K562 (cell line): Measurements from ENCODE around the gene NGRN. TPM values are rescaled to one million over a fixed set of nuclear protein-coding genes. Genes with fewer than 3 reads are reported as not detected.
"Not testable (repeated sequence)": the region's sequence is repeated elsewhere in the genome, so short reads cannot be mapped to it uniquely, and the experiment has no call there.

Source experiments
- ATAC-seq: fragments of 200-7000 bp; cut with Tn5 transposase; 3 replicates; pipeline ENCODE4 v1.9.1; 2020; ENCODE audit warnings: moderate library complexity
- BruUV-seq: library from RNA; stranded (reverse); fragments of 400-500 nt; replicated peaks from 2 replicates; lab custom pipeline; 2021; lab: Mats Ljungman, UMichigan
- CTCF ChIA-PET: fragments of 300-600 bp; formaldehyde crosslinking; extraction: SDS; loops from one replicate; lab custom pipeline; 2021; ENCODE audit warnings: low intra/inter-chr PET ratio; lab: Yijun Ruan, JAX
- POLR2A ChIA-PET: fragments of 300-600, 350-650 bp; sonication (Branson Sonifier 250); formaldehyde crosslinking; extraction: SDS; loops from one replicate; lab custom pipeline; 2021; ENCODE audit warnings: antibody characterized with exemption, inconsistent platforms; lab: Yijun Ruan, JAX
- DNase-seq, 4 experiments: peaks; one replicate each; pipeline versions ENCODE4 v3.0.0 to v3.0.0-alpha.2; 2011 to 2018; ENCODE audit warnings: low spot score in 3 of 4, mixed read lengths in 3 of 4; ENCODE audit errors: extremely low read depth in 1 of 4
- FAIRE-seq: peaks from 2 replicates; lab custom pipeline; 2011; peaks lifted over from hg19 to GRCh38; lab: Jason Lieb, UNC
- H2AFZ ChIP-seq: 2 replicates; pipeline ENCODE4 v1.6.0; 2011; ENCODE audit warnings: low read depth, low read length, control low read depth, inconsistent platforms
- H3K27ac ChIP-seq: fragments of 200-600 bp; 3 replicates; pipeline ENCODE4 v1.8.0; 2011; ENCODE audit warnings: low read depth, mild to moderate bottlenecking, control low read depth, inconsistent platforms, low read length, moderate library complexity, mixed read lengths; ENCODE audit errors: extremely low read depth
- H3K27me3 ChIP-seq, 2 experiments: fragments of 300-600 bp in 1 of 2; 2 replicates in 1 of 2; 3 replicates in 1 of 2; pipeline versions ENCODE4 v1.6.0 to v1.8.0; 2011; ENCODE audit warnings: inconsistent platforms in 2 of 2, low read length in 2 of 2, mild to moderate bottlenecking in 1 of 2, mixed read lengths in 1 of 2, moderate library complexity in 1 of 2; ENCODE audit not compliant: control insufficient read depth in 2 of 2, insufficient read depth in 2 of 2
- H3K36me3 ChIP-seq: fragments of 300-600 bp; 3 replicates; pipeline ENCODE4 v1.8.0; 2011; ENCODE audit warnings: mild to moderate bottlenecking, low read length, inconsistent platforms; ENCODE audit not compliant: control insufficient read depth, insufficient read depth
- H3K4me1 ChIP-seq, 2 experiments: fragments of 200-600 bp in 1 of 2; replicated peaks in 1 of 2; 2 replicates in 1 of 2; 3 replicates in 1 of 2; pipeline versions ENCODE4 v1.5.1 to v1.8.0; 2011; ENCODE audit warnings: inconsistent platforms in 2 of 2, low read length in 2 of 2, mild to moderate bottlenecking in 1 of 2, mixed read lengths in 1 of 2, moderate library complexity in 1 of 2; ENCODE audit not compliant: control insufficient read depth in 2 of 2, insufficient read depth in 2 of 2
- H3K4me2 ChIP-seq: 2 replicates; pipeline ENCODE4 v1.6.1; 2011; ENCODE audit warnings: low read length, control low read depth, inconsistent platforms, mixed read lengths; ENCODE audit not compliant: insufficient read depth
- H3K4me3 ChIP-seq: fragments of 200-600 bp; sonication (generic), shearing (Covaris generic); 2 replicates; pipeline ENCODE4 v1.5.1; 2016; ENCODE audit warnings: control low read depth, inconsistent platforms
- H3K79me2 ChIP-seq: fragments of 200-600 bp; 3 replicates; pipeline ENCODE4 v1.8.0; 2011; ENCODE audit warnings: low read length, inconsistent platforms; ENCODE audit not compliant: control insufficient read depth, insufficient read depth
- H3K9ac ChIP-seq, 2 experiments: 2 replicates each; pipeline versions ENCODE4 v1.6.0 to v1.6.1; 2011; ENCODE audit warnings: low read depth in 2 of 2, low read length in 2 of 2, control low read depth in 1 of 2, inconsistent platforms in 1 of 2, mild to moderate bottlenecking in 1 of 2, mixed read lengths in 1 of 2; ENCODE audit not compliant: insufficient read depth in 1 of 2
- H3K9me1 ChIP-seq: one replicate; pipeline ENCODE4 v1.6.0; 2011; ENCODE audit warnings: inconsistent platforms, mild to moderate bottlenecking, low read length, moderate library complexity; ENCODE audit not compliant: control insufficient read depth, insufficient read depth
- H3K9me3 ChIP-seq: replicated peaks from 2 replicates; pipeline ENCODE4 v1.5.1; 2011; ENCODE audit warnings: low read depth, low read length, inconsistent platforms; ENCODE audit not compliant: control insufficient read depth, insufficient read depth
- H4K20me1 ChIP-seq: replicated peaks from 2 replicates; pipeline ENCODE4 v1.6.1; 2011; ENCODE audit warnings: low read length, inconsistent platforms, mixed read lengths; ENCODE audit not compliant: control insufficient read depth, insufficient read depth
- CBX5 ChIP-seq: IDR thresholded peaks from 2 replicates; pipeline ENCODE4 v1.6.1; 2014; ENCODE audit warnings: low read depth, borderline replicate concordance
- DPF2 ChIP-seq: fragments of 450-650 bp; IDR thresholded peaks from 2 replicates; pipeline ENCODE4 v1.6.1; 2016
- EHMT2 ChIP-seq: fragments of 450-650 bp; IDR thresholded peaks from 2 replicates; pipeline ENCODE4 v1.6.1; 2018; ENCODE audit warnings: antibody characterized with exemption
- NFIX ChIP-seq: fragments of 250-450 bp; sonication (Bioruptor Pico); IDR thresholded peaks from 2 replicates; pipeline ENCODE4 v1.4.0; 2020; ENCODE audit warnings: low read depth, mild to moderate bottlenecking, moderate library complexity
- SMARCA5 ChIP-seq: fragments of 450-650 bp; IDR thresholded peaks from 2 replicates; pipeline ENCODE4 v1.6.1; 2016
- ZNF3 ChIP-seq: fragments of 250-450 bp; sonication (Bioruptor Pico); IDR thresholded peaks from 2 replicates; pipeline ENCODE4 v1.5.0; 2021; ENCODE audit warnings: mild to moderate bottlenecking, moderate library complexity
- WGBS: fragments of 100-300 bp; shearing (Covaris generic); methylation state at CpG from one replicate; pipeline ENCODE4 v1.1.6; 2016; ENCODE audit warnings: low coverage, mixed read lengths; ENCODE audit not compliant: insufficient coverage; ENCODE audit errors: missing lambda C conversion rate; 5-methylcytosine and 5-hydroxymethylcytosine counted together
- in situ Hi-C: fragments of 300-500 bp; cut with MboI; formaldehyde crosslinking; loops from 4 replicates; pipeline ENCODE4 v1.15.0; 2018; ENCODE audit warnings: inconsistent platforms, mixed read lengths
- intact Hi-C: fragments of 100-400 bp; cut with micrococcal nuclease; formaldehyde crosslinking; loops from 2 replicates; pipeline ENCODE4 v1.14.2; 2022
- polyA plus RNA-seq, 8 experiments: library from polyadenylated mRNA; depleted of rRNA in 4 of 8; stranded (reverse) in 5 of 8; unstranded in 3 of 8; fragments of >200 nt; fragmentation: Nextera tagmentation in 2 of 8; fragmentation: Illumina TruSeq in 1 of 8; extraction: Ambion mirVana in 2 of 8; extraction: Trizol in 1 of 8; gene quantifications; 2 replicates each; pipeline versions ENCODE4 v1.2.1 to v1.2.3, GENCODE V29; 2011 to 2014; ENCODE audit warnings: inconsistent platforms in 1 of 8, missing spikeins in 1 of 8
- total RNA-seq, 7 experiments: library from RNA; depleted of rRNA in 6 of 7; stranded (reverse); fragments of >200 nt in 6 of 7; fragmentation: Illumina TruSeq in 2 of 7; extraction: Trizol in 2 of 7; gene quantifications; 2 replicates each; pipeline versions ENCODE4 v1.2.1 to v1.2.3, GENCODE V29; 2011 to 2021; ENCODE audit warnings: low replicate concordance in 1 of 7
- TF ChIP-seq, protein P1 (sequence below), 2 experiments: fragments of 450-650 bp; IDR thresholded peaks; 2 replicates each; pipeline ENCODE4 v1.6.1; 2016; ENCODE audit warnings: mild to moderate bottlenecking in 2 of 2, borderline replicate concordance in 1 of 2, low read depth in 1 of 2, moderate library complexity in 1 of 2

The NGRN gene
- total and polyA plus RNA-seq, 9 of the 15 experiments (the other 6 are each of a cell fraction or from before 2014, with no cell fraction given): 14.0 to 73.4 (median 60.0) TPM

DNA sequence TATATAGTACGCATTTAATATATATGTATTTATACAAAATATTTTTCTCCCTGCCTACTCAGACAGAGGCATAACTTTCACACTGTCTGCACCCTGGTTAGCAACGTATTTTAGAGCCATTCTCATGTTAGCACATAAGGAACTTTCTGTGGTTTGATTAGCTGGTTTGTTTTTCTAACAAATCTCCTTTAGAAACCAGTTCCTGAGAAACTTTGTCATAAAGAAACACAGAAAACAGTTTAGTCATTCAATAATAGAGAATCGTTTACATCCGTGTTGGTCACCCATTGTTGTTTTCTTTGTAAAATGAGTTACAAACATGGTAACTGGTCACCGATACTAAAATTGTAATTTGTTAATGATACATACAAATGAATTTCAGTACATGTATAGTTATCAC is 5.9 kb upstream of the NGRN start (continued):
- TF ChIP-seq, protein P1, sequence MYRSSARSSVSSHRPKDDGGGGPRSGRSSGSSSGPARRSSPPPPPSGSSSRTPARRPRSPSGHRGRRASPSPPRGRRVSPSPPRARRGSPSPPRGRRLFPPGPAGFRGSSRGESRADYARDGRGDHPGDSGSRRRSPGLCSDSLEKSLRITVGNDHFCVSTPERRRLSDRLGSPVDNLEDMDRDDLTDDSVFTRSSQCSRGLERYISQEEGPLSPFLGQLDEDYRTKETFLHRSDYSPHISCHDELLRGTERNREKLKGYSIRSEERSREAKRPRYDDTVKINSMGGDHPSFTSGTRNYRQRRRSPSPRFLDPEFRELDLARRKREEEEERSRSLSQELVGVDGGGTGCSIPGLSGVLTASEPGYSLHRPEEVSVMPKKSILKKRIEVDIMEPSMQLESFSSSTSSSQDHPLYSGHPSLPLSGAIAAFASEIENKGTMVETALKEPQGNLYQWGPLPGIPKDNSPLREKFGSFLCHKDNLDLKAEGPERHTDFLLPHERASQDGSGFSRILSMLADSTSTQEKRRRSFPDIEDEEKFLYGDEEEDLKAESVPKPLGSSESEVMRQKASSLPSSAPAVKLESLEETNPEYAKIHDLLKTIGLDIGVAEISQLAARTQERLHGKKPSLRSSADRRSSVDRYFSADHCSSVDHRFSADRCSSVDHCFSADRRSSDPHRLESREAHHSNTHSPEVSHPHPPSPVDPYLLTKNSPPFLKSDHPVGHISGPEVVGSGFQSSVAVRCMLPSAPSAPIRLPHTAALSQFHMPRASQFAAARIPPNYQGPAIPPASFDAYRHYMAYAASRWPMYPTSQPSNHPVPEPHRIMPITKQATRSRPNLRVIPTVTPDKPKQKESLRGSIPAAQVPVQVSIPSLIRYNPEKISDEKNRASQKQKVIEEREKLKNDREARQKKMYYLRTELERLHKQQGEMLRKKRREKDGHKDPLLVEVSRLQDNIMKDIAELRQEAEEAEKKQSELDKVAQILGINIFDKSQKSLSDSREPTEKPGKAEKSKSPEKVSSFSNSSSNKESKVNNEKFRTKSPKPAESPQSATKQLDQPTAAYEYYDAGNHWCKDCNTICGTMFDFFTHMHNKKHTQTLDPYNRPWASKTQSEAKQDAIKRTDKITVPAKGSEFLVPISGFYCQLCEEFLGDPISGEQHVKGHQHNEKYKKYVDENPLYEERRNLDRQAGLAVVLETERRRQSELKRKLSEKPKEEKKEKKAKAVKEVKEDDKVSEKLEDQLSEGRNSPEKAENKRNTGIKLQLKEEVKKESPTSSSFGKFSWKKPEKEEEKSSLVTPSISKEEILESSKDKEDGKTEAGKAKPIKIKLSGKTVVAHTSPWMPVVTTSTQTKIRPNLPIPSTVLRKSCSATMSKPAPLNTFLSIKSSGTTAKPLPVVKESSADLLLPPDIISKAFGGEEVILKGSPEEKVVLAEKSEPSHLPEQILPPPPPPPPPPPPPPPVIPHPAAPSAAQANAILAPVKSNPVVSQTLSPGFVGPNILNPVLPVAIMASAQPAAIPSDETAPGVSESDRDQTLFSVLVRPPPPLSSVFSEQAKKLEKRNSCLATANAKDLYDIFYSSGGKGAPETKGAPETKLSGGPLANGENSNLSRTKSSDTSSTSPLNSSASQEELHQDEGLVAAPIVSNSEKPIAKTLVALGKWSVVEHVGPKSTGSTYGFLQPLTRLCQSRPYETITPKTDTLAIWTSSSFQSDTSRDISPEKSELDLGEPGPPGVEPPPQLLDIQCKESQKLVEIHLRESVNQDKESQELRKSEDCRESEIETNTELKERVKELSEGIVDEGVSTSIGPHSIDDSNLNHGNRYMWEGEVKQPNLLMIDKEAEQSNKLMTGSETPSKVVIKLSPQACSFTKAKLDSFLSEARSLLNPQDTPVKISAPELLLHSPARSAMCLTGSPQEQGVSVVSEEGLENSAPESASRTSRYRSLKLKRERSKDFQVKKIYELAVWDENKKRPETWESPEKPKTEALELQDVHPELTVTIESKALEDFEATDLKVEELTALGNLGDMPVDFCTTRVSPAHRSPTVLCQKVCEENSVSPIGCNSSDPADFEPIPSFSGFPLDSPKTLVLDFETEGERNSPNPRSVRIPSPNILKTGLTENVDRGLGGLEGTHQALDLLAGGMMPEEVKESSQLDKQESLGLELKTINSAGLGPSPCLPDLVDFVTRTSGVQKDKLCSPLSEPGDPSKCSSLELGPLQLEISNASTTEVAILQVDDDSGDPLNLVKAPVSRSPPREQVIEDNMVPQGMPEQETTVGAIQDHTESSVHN (IDR thresholded peaks at IDR 0.05; ENCODE audit: borderline replicate concordance in 1 of 2, low read depth in 1 of 2): no peak
- no peak for TF ChIP-seq EHMT2
- TF ChIP-seq NFIX (CRISPR knock-in tag): no peak
- no peak for TF ChIP-seq ZNF3 (CRISPR knock-in tag)
- no peak for TF ChIP-seq DPF2
- no peak for TF ChIP-seq SMARCA5
- no peak for TF ChIP-seq CBX5

DNA sequence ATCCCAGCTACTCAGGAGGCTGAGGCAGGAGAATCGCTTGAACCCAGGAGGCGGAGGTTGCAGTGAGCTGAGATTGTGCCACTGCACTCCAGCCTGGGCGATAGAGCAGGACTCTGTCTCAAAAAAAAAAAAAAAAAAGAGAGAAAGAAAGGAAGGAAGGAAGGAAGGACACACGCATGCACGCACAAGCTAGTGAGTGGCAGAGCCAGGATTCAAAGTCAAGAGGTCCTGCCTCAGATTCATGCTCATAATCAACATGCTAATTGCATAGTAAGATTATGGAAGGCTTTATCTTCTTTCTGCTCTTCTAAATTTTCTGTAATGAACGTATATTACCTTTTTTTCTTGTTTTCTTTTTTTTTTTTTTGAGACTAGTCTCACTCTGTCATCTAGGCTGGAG is 4.7 kb upstream of the NGRN start:
- H3K36me3 ChIP-seq, H3K27ac ChIP-seq, H3K4me2 ChIP-seq, H3K4me1 ChIP-seq, H4K20me1 ChIP-seq, CTCF ChIA-PET, ATAC-seq, in situ Hi-C loops, H3K9ac ChIP-seq, intact Hi-C loops, H3K4me3 ChIP-seq, H2AFZ ChIP-seq, H3K9me3 ChIP-seq, BruUV-seq, FAIRE-seq, DNase-seq, H3K27me3 ChIP-seq, H3K9me1 ChIP-seq: not testable (repeated sequence)
- peaks cover 15% of the 10 kb centered on the region for H3K79me2 ChIP-seq
- WGBS: 40% methylated on average over 3 of the region's 6 CpGs
- POLR2A ChIA-PET: interaction anchor here (0.6 to 1.1 kb wide), 3 partner anchors 12 to 313 kb away, joined by 3 read pairs; no protein-coding TSS in a partner anchor
